Gastrocnemius medialis (tissue), 4 donors: Measurements from ENCODE around the gene GOLGA3.

Experiments used
- POLR2A ChIP-seq, 2 donors: fragments of 450-650 bp; IDR thresholded peaks; one replicate each; pipeline ENCODE4 v1.6.1; 2017; ENCODE audit warnings: antibody characterized with exemption in 2 of 2, mild to moderate bottlenecking in 2 of 2, moderate library complexity in 2 of 2
- TF ChIP-seq, protein P1 (sequence below), 5 experiments: fragments of 450-650 bp in 3 of 5; fragments of 200-600 bp in 2 of 5; sonication (generic) in 2 of 5; IDR thresholded peaks in 4 of 5; conservative IDR thresholded peaks in 1 of 5; 1 replicate in 4 of 5; 2 replicates in 1 of 5; pipeline ENCODE4 v1.5.1; 2016 to 2019; ENCODE audit warnings: antibody characterized with exemption in 5 of 5, mild to moderate bottlenecking in 3 of 5, moderate library complexity in 3 of 5

DNA sequence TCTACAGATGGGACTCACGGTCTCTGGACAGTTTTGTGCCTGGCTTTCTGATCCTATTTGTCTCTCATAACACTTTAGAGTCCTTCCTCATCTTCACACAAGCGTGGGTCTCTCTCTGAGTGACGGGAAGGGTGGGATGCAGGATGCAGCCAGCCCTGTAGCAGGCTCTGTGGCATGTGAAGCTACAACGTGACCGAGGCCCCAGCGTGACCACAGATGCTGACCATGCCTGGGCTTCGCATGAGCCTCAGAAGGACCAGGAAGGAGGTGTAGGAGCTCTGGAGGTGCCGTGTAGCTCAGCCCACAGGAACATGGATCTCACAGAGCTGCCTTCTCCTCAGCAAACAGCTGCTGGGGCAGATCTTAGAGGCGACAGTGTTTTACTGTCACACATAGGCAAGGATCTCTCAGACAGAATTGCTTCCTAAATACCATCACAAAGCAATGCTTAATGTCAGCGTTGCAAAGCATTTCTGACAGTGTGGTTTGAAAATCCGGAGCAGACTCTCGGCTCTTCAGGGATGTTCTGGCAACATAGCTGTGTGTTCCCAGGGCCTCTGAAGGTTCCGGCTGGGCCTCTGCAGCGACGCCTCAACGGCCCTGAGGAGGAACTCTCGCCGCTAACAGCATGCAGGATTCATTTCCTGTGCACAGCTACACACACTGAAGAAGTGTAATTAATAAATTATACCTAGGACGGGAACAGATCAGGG lies 88.9 kb downstream of the GOLGA3 start:
- TF ChIP-seq, protein P1, sequence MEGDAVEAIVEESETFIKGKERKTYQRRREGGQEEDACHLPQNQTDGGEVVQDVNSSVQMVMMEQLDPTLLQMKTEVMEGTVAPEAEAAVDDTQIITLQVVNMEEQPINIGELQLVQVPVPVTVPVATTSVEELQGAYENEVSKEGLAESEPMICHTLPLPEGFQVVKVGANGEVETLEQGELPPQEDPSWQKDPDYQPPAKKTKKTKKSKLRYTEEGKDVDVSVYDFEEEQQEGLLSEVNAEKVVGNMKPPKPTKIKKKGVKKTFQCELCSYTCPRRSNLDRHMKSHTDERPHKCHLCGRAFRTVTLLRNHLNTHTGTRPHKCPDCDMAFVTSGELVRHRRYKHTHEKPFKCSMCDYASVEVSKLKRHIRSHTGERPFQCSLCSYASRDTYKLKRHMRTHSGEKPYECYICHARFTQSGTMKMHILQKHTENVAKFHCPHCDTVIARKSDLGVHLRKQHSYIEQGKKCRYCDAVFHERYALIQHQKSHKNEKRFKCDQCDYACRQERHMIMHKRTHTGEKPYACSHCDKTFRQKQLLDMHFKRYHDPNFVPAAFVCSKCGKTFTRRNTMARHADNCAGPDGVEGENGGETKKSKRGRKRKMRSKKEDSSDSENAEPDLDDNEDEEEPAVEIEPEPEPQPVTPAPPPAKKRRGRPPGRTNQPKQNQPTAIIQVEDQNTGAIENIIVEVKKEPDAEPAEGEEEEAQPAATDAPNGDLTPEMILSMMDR (IDR thresholded peaks at IDR 0.05 in 4 of 5, conservative IDR thresholded peaks at IDR 0.05 in 1 of 5): no peak
- no peak for TF ChIP-seq POLR2A (IDR thresholded peaks at IDR 0.05)
